GM18508 (cell line): ENCODE measurements around the gene ZFP57.

Experiments used
- ATAC-seq: cut with Tn5 transposase; IDR thresholded peaks from one replicate; pipeline ENCODE4 v1.9.1; 2021; ENCODE audit warnings: moderate number of reproducible peaks; ENCODE audit not compliant: insufficient read depth, unreplicated experiment

Gene ZFP57

DNA sequence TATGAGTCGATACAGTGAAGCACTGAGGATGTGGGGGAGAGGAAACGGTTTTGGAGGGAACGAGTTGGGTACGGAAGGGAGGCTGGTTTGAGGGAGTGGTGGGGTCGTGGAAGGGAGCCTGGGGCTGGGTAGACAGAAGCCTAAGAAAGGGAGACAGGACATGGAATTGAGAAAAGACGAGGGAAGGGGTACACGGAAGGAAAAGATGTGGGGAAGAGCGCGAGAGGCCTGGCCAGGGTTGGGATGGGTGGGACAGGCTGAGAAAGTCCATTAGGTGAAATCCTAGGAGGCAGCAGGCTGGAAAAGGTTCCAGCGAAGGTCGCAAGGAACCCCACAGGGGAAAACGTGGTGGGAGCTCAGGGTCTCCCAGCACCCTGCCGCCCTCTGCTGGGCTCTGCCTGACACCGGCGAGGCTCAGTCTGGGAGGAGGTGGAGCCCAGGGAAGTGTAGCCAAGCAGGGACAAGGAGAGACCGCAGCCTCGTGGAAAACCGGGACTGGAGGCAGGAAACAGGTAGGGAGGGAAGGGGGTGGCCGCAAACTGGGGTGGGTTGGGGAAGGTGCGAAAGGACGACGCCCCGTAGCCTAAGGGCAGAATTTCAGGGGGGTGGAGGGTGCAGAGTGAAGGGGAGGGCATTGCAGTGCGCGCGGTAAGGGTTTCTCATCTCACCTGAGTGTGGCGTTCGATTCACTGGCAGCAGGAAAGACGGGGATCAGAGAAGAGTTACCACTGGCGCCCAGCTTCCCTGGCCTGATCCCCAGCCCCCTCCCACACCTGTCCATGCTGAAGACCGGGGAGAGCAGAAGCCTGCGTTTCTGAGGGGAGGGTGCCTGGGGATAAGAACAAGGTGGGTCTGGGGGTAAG is 52.3 kb downstream of the ZFP57 start:
- no peak for ATAC-seq

DNA sequence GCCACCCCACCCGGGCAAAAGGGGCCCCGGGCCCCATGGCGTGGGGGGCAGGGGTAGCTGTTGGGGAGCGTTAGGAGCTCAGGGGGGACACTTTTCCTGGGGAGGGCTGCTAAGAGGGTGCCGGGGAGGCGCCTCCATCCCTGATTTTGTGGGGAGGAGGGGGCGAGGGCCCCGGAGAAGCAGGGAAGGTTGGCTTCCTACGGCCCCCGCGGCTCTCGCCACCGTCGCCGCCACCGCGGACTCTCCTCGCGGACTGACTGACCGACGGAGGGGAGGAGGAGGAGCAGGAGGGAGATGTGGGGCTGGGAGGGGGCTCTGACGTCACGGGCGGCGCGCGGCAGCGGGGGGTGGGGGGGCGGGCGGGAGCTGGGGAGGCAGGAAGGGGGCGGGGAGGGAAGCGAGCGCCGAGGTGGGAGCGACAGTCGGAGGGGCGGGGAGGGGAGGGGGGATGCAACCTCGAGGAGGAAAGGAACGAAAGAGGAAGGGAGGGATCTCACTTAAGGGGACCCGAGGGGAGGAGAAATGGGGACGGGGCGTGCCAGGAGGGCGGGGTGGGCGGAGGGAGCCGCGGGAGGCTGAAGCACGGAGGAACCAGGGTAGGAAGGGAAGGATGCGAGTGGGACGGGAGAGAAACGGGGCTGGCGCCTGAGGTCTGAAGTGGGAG is 53.1 kb downstream of the ZFP57 start:
- no peak for ATAC-seq

DNA sequence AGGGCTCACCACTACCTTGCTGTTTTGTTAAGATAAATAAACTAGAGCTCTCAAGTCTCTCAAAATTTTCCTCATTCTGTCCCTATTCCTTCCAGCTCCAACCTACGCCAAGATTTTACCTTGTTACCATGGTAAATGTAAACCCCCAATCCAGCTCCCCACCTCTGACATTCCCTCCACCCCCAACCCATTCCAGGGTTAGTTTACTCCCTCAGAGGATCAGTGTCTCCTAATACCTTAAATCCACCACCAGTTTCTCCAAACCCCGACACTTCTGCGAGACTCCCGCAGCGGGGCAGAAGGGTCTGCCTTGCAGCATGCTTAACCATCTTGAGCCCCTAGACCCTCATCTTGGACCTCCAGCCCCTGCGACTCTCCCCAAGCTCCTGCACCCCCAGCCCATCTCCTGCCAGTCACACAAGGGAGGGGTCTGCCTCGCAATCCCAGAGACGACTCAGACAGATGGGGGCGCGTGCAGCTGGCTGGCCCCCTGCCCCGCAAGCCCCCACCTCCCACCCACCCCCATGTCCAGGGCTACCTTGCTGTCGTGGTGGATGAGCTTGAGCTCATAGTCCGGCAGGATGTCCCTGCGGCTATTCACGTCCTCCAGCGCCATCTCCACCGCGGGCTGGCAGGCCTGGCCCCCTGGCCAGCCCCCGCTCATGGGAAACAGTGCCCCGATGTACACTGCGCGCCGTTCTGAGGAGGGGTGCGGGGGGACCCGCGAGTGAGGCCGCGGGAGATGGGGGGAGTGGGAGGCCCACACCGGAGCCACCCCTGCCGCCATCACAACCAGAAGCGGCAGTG is 53.8 kb downstream of the ZFP57 start:
- no peak for ATAC-seq

DNA sequence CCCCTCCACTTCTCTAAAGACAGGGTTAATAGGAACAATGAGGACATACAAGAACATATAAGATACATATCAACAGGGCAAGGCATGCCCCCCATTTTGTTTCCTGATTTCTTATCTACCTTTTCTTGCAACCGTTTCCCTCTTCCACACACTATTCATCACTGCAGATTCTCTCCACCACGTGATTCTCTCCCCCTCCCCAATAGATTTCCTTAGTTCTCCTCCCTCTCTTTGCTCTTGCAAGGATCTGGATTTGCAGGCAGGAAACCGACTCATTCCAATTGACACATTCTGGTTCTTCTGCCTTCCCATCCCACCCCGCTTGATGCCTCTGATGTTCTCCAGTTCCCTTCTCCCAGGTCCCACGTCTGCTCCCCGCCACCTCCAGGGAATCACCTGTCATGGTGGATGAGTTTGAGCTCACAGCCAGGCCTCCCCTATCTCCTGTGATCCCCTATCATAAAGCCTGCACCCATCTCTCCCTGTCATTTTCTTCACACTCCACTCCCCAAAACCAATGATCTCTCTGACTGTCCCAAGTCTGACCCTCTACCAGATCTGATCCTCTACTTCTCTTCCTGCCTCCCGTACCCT is 55.5 kb downstream of the ZFP57 start:
- no peak for ATAC-seq

DNA sequence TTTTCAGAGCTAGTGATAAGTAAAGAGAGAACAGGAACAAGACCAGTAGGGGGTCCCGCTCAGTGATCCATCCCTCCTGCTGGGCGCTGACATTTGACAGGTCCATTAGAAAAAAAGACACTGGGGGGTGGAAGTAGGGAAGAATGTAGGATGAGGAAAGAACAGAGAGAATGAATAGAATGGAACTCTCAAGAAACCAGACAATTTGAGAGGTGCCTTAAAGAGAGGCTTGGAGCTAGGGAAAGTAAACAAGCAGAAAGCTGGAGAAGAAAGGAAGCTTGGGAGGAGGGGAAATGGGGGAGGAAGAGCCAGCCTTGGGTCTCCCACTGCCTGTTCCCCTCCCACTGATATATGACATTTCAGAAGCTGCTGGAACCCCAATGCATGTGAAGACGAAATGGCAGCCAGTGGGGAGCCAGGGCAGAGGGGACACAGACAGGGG is 56.4 kb downstream of the ZFP57 start:
- ATAC-seq = no peak
